OCI-LY7 (cell line): Measurements from ENCODE around the gene NBEAL2. TPM values are rescaled to one million over a fixed set of nuclear protein-coding genes. Genes with fewer than 3 reads are reported as not detected.

Experiments used
- BruUV-seq: library from RNA; stranded (reverse); fragments of 400-500 nt; replicated peaks from 2 replicates; lab custom pipeline; 2021; lab: Mats Ljungman, UMichigan
- CTCF ChIA-PET: fragments of 300-600 bp; sonication (Branson Sonifier 250); formaldehyde crosslinking; loops from one replicate; lab custom pipeline; 2022; ENCODE audit warnings: antibody characterized with exemption; ENCODE audit not compliant: unreplicated experiment; lab: Charles Lee
- POLR2A ChIA-PET: fragments of 300-600 bp; sonication (Branson Sonifier 250); formaldehyde crosslinking; loops from one replicate; lab custom pipeline; 2022; ENCODE audit warnings: antibody characterized with exemption; lab: Charles Lee
- DNase-seq: peaks from one replicate; pipeline ENCODE4 v3.0.0-alpha.2; 2015; ENCODE audit warnings: low spot score
- H2AFZ ChIP-seq: fragments of 200-600 bp; sonication (generic), shearing (Covaris generic); 2 replicates; pipeline ENCODE4 v1.6.1; 2014; ENCODE audit warnings: mild to moderate bottlenecking, antibody characterized with exemption, low read length, moderate library complexity
- H3K27ac ChIP-seq: fragments of 200-600 bp; sonication (generic); 2 replicates; pipeline ENCODE4 v1.5.1; 2014; ENCODE audit warnings: mixed run types, low read depth, mild to moderate bottlenecking, moderate library complexity, low read length, inconsistent platforms; ENCODE audit not compliant: poor library complexity, severe bottlenecking
- H3K36me3 ChIP-seq: fragments of 200-600 bp; sonication (generic); 2 replicates; pipeline ENCODE4 v1.6.1; 2014; ENCODE audit warnings: mild to moderate bottlenecking, antibody characterized with exemption, low read length, moderate library complexity, mixed read lengths; ENCODE audit not compliant: insufficient read depth
- H3K4me1 ChIP-seq: fragments of 200-600 bp; sonication (generic); 2 replicates; pipeline ENCODE4 v1.5.1; 2014; ENCODE audit warnings: mild to moderate bottlenecking, low read length; ENCODE audit not compliant: insufficient read depth, poor library complexity, severe bottlenecking
- H3K4me2 ChIP-seq: fragments of 200-600 bp; sonication (generic); 2 replicates; pipeline ENCODE4 v1.6.1; 2014; ENCODE audit warnings: mild to moderate bottlenecking, low read length
- H3K4me3 ChIP-seq: fragments of 200-600 bp; sonication (generic); 2 replicates; pipeline ENCODE4 v1.5.1; 2014; ENCODE audit warnings: mild to moderate bottlenecking, low read depth, low read length; ENCODE audit not compliant: poor library complexity, severe bottlenecking
- H3K79me2 ChIP-seq: fragments of 200-600 bp; sonication (generic); 2 replicates; pipeline ENCODE4 v1.6.1; 2016; ENCODE audit warnings: low read depth, mild to moderate bottlenecking, low read length, moderate library complexity, mixed read lengths; ENCODE audit not compliant: insufficient read depth
- H3K9me2 ChIP-seq: fragments of 200-600 bp; sonication (generic); 2 replicates; pipeline ENCODE4 v1.6.1; 2016; ENCODE audit warnings: mild to moderate bottlenecking, low read length, mixed read lengths; ENCODE audit not compliant: insufficient read depth
- H3K9me3 ChIP-seq: fragments of 200-600 bp; sonication (generic); 2 replicates; pipeline ENCODE4 v1.6.1; 2014; ENCODE audit warnings: mild to moderate bottlenecking, mixed run types, low read length, mixed read lengths
- H4K20me1 ChIP-seq: fragments of 200-600 bp; sonication (generic); 2 replicates; pipeline ENCODE4 v1.6.1; 2014; ENCODE audit warnings: mild to moderate bottlenecking, antibody characterized with exemption, low read length, moderate library complexity, mixed read lengths; ENCODE audit not compliant: insufficient read depth
- CTCF ChIP-seq: fragments of 200-600 bp; sonication (generic); conservative IDR thresholded peaks from 2 replicates; pipeline ENCODE4 v1.5.1; 2014; ENCODE audit warnings: mild to moderate bottlenecking, antibody characterized with exemption, low read length, moderate library complexity, mixed read lengths
- EZH2phosphoT487 ChIP-seq: fragments of 200-600 bp; sonication (generic); IDR thresholded peaks from 2 replicates; pipeline ENCODE4 v1.6.1; 2018; ENCODE audit warnings: low read depth, borderline replicate concordance, mild to moderate bottlenecking, mixed run types, antibody characterized with exemption, low read length, moderate library complexity, mixed read lengths
- intact Hi-C: fragments of 100-400 bp; cut with micrococcal nuclease; formaldehyde crosslinking; loops from one replicate; pipeline ENCODE4 v1.10.0; 2022; ENCODE audit not compliant: unreplicated experiment
- total RNA-seq, 2 experiments: library from RNA; depleted of rRNA in 1 of 2; stranded (reverse); fragments of >200 nt in 1 of 2; shearing (Covaris generic) in 1 of 2; gene quantifications; 2 replicates each; pipeline ENCODE4 v1.2.3, GENCODE V29; 2014 to 2022

Gene NBEAL2
- total RNA-seq, 2 experiments from 2014 or later = 74.9 to 149 TPM

GRCh38 chr3:46988616-46989015 lies 9.2 kb downstream of the NBEAL2 start:
- H3K36me3 ChIP-seq = peaks cover 53% of the 10 kb centered on the region
- peak overlapping the region; percentile 75; the same call in 1 of the 2 replicates for H3K4me2 ChIP-seq
- no peak overlapping the region for H2AFZ ChIP-seq
- intact Hi-C loops = no loop called here
- POLR2A ChIA-PET = interaction anchor here (2.2 kb wide), 1 partner anchor 62 kb away, joined by 5 read pairs; no protein-coding TSS in a partner anchor
- TF ChIP-seq CTCF = no peak
- TF ChIP-seq EZH2phosphoT487 = no peak
- no peaks in the 10 kb centered on the region for H4K20me1 ChIP-seq
- no peaks in the 10 kb centered on the region for H3K9me3 ChIP-seq
- H3K4me3 ChIP-seq = no peak overlapping the region
- CTCF ChIA-PET = no interaction called here
- BruUV-seq = no TSS peak
- peaks cover 33% of the 10 kb centered on the region; the same call in 1 of the 2 replicates for H3K79me2 ChIP-seq
- peak overlapping the region; percentile 72 for H3K27ac ChIP-seq
- DNase-seq = no peak
- H3K4me1 ChIP-seq = peaks cover 71% of the 10 kb centered on the region
- no peaks in the 10 kb centered on the region for H3K9me2 ChIP-seq

- H3K36me3 ChIP-seq = peaks cover 58% of the 10 kb centered on the region
- POLR2A ChIA-PET = no interaction called here
- H4K20me1 ChIP-seq = no peaks in the 10 kb centered on the region
- peaks cover 68% of the 10 kb centered on the region for H3K4me1 ChIP-seq
- peaks cover 32% of the 10 kb centered on the region; the same call in 1 of the 2 replicates for H3K79me2 ChIP-seq
- peak overlapping the region; percentile 72 for H3K27ac ChIP-seq
- TF ChIP-seq CTCF (no peak), EZH2phosphoT487 (no peak)
- peak overlapping the region; percentile 43; the same call in 1 of the 2 replicates for H3K4me2 ChIP-seq
- no peaks in the 10 kb centered on the region for H3K9me3 ChIP-seq
- no peak overlapping the region for H3K4me3 ChIP-seq
- no TSS peak for BruUV-seq
- no peak for DNase-seq
- no peak overlapping the region for H2AFZ ChIP-seq
- CTCF ChIA-PET = no interaction called here
- H3K9me2 ChIP-seq = no peaks in the 10 kb centered on the region
- intact Hi-C loops = no loop called here
Observed at GRCh38 chr3:46989146-46989810, 9.8 kb downstream of the NBEAL2 start.
